Subcutaneous abdominal adipose tissue (tissue), 5 donors: ENCODE results near the gene IPPK.

Experiments used
- H3K27ac ChIP-seq: one replicate; pipeline ENCODE4 v1.7.0; 2013; ENCODE audit warnings: low read depth, mild to moderate bottlenecking, inconsistent platforms, low read length, moderate library complexity
- H3K27me3 ChIP-seq, 5 donors: one replicate each; pipeline ENCODE4 v1.7.0; 2013; ENCODE audit warnings: low read length in 5 of 5, inconsistent platforms in 1 of 5; ENCODE audit not compliant: control insufficient read depth in 5 of 5, insufficient read depth in 4 of 5
- H3K36me3 ChIP-seq, 5 donors: one replicate each; pipeline ENCODE4 v1.7.0; 2013; ENCODE audit warnings: low read length in 5 of 5; ENCODE audit not compliant: control insufficient read depth in 5 of 5, insufficient read depth in 5 of 5
- H3K4me1 ChIP-seq, 5 donors: one replicate each; pipeline ENCODE4 v1.7.0; 2013; ENCODE audit warnings: low read length in 5 of 5, mild to moderate bottlenecking in 3 of 5, moderate library complexity in 1 of 5; ENCODE audit not compliant: control insufficient read depth in 5 of 5, insufficient read depth in 5 of 5
- H3K4me3 ChIP-seq, 5 donors: one replicate each; pipeline ENCODE4 v1.7.0; 2013; ENCODE audit warnings: low read length in 5 of 5, low read depth in 1 of 5
- H3K9ac ChIP-seq, 5 donors: one replicate each; pipeline ENCODE4 v1.7.0; 2013; ENCODE audit warnings: low read length in 5 of 5, mild to moderate bottlenecking in 4 of 5, moderate library complexity in 3 of 5
- H3K9me3 ChIP-seq, 5 donors: one replicate each; pipeline ENCODE4 v1.7.0; 2013; ENCODE audit warnings: low read length in 5 of 5; ENCODE audit not compliant: control insufficient read depth in 5 of 5
- donor health status: healthy.
- donor health status: healthy.
- donor health status: healthy.
- donor health status: healthy.
- donor health status: healthy.

IPPK gene

DNA sequence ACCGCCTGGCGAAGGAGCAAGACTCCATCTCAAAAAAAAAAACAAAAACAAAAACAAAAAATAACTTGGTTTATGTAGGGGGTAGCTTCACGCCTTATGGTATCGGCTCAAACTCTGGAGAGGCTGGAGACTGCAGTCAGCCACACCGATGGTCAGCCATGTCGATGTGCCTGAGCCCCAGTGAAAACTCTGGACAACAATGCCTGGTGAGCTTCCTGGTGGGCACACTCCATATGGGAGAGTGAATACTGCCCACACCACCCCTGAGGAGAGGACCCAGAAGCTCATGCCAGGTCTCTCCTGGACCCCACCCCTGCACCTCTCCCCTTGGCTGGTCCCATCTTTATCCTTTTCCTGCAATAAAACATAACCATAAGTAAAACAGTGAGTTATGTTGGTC lies 19.6 kb downstream of the IPPK start:
- Histone ChIP-seq H3K4me3 (no peak overlapping the region), H3K27ac (no peak overlapping the region), H3K27me3 (no peaks in the 10 kb centered on the region), H3K9me3 (peaks cover 0 to 2% (median 0%) of the 10 kb centered on the region in 5 donors), H3K36me3 (peaks cover 18 to 72% (median 47%) of the 10 kb centered on the region in 5 donors), H3K9ac (peak overlapping the region in 1 of 5 donors; percentile 4), H3K4me1 (peaks cover 0 to 12% (median 7%) of the 10 kb centered on the region in 5 donors)

DNA sequence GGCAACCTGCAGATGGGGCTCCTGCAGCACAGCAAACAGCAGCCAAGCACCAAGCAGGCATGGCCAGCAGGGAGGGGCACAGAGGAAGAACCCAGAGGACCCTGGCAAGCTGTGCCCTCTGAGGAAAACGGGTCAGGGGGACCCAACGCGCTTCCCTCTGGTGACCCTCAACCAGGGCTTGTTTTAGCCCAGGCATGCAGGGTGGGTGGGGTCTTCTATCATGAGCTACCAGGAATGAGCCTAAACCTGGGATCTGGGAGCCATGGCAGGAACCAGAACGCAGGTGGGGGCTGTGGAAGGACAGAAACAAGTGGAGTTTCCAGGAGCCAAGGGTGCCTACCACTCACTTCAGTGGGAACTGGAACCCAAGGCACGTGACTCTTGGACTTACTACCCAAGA lies 20.9 kb downstream of the IPPK start:
- no peak overlapping the region for H3K4me3 ChIP-seq
- no peak overlapping the region for H3K9ac ChIP-seq
- no peak overlapping the region for H3K27ac ChIP-seq
- peaks cover 22 to 72% (median 47%) of the 10 kb centered on the region in 5 donors for H3K36me3 ChIP-seq
- H3K9me3 ChIP-seq, result peaks cover 0 to 2% (median 0%) of the 10 kb centered on the region in 5 donors
- H3K4me1 ChIP-seq, result peaks cover 0 to 7% (median 0%) of the 10 kb centered on the region in 5 donors
- H3K27me3 ChIP-seq, result no peaks in the 10 kb centered on the region

DNA sequence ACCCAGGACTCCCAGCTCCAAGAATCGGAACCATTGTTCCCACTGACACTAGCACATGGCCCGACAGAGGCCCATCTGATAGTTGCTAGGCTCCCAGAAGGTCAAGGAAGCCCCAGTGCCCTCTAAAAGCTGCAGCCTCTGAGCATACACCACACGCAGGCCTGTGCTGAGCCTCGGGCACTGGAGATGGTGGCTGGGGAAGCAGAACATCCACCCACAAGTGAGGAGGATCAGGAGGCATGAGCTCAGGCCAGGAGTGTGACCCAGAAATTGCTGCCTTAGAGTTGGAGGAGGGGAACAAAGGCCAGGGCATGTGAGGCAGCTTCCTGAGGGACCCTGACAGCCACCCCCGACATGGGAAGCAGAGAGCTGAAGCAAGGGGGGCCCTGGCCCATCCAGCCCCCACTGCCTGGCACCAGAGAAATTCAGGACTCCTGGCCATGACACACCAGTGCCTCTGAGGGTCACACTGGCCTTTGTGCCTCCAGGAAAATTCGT lies 21.4 kb downstream of the IPPK start:
- H3K27me3 ChIP-seq, result no peaks in the 10 kb centered on the region
- H3K27ac ChIP-seq, result no peak overlapping the region
- peaks cover 0 to 7% (median 0%) of the 10 kb centered on the region in 5 donors for H3K4me1 ChIP-seq
- H3K4me3 ChIP-seq, result no peak overlapping the region
- H3K36me3 ChIP-seq, result peaks cover 27 to 72% (median 49%) of the 10 kb centered on the region in 5 donors
- no peak overlapping the region for H3K9ac ChIP-seq
- peaks cover 0 to 2% (median 0%) of the 10 kb centered on the region in 5 donors for H3K9me3 ChIP-seq

DNA sequence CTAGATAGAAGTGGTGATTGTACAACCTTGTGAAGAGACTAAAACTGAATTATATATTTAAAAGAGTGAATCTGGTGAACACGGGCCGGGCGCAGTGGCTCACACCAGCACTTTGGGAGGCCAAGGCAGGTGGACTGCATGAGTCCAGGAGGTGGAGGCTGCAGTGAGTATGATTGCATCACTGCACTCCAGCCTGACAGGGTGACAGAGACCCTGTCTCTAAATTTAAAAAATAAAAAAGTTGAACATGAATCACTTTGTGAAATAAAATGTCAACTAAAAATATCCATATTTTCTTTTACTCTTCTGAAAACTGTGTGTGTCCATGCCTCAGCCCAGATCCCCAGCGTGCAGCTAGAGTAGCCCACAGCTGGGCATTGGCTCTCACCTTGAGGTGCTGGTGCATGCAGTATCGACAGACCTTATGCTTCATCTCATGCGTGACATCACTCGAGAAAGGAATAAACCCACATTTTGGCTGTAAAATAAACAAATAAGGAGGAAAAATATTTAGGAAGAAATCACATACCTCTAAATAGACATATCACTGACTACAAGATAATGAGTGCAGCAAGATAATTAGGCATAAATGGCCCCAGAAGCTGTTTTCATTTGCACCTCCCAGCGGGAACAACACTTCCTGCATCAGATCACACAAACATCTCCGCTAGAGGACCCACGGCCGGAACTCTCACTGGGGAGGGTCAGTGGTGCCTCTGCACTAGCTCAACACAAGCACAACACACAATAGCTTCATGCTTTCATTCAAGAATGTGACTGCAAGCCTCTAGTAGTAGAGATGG lies 22.1 kb downstream of the IPPK start:
- H3K36me3 ChIP-seq, result peaks cover 33 to 77% (median 55%) of the 10 kb centered on the region in 5 donors
- H3K9me3 ChIP-seq, result peaks cover 0 to 2% (median 0%) of the 10 kb centered on the region in 5 donors
- H3K27me3 ChIP-seq, result no peaks in the 10 kb centered on the region
- no peak overlapping the region for H3K27ac ChIP-seq
- no peak overlapping the region for H3K4me3 ChIP-seq
- H3K9ac ChIP-seq, result no peak overlapping the region
- peaks cover 0 to 7% (median 0%) of the 10 kb centered on the region in 5 donors for H3K4me1 ChIP-seq

DNA sequence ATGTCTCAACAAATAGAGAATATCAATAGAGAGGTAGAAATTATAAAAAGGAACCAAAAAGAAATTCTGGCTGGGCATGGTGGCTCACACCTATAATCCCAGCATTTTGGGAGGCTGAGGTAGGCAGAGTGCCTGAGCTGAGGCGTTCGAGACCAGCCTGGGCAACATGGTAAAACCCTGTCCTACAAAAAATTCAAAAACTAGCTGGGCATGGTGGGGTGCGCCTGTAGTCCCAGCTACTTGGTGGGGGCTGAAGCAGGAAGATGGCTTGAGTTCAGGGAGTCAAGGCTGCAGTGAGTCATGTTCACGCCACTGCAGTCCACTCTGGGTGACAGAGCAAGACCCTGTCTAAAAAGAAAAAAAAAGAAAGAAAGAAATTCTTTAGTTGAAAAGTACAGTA lies 24.9 kb downstream of the IPPK start:
- H3K9ac ChIP-seq, result no peak overlapping the region
- H3K4me1 ChIP-seq, result no peaks in the 10 kb centered on the region
- no peak overlapping the region for H3K4me3 ChIP-seq
- peaks cover 33 to 88% (median 81%) of the 10 kb centered on the region in 5 donors for H3K36me3 ChIP-seq
- H3K9me3 ChIP-seq, result peaks cover 0 to 2% (median 0%) of the 10 kb centered on the region in 5 donors
- no peak overlapping the region for H3K27ac ChIP-seq
- H3K27me3 ChIP-seq, result no peaks in the 10 kb centered on the region

DNA sequence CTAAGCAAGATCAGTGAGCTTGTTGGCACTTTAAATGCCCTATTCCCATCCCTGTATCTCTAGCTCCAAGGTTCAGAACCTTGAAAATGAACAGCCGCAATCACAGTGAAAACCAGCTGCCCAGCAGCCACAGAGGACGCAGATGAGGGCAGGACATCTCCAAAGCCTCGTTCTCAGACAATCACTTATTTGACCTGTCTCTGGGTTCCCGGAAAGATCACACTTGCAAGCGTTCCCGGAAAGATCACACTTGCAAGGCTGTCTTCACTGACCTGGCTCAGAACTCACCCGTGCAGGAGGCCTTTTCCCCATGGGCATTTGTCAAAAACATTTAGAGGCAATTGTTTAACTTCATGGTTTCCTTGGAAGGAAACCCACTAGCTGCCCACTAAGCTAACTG lies 25.7 kb downstream of the IPPK start:
- Histone ChIP-seq H3K9me3 (peaks cover 0 to 2% (median 0%) of the 10 kb centered on the region in 5 donors), H3K4me3 (no peak overlapping the region), H3K36me3 (peaks cover 33 to 93% (median 86%) of the 10 kb centered on the region in 5 donors), H3K9ac (no peak overlapping the region), H3K27ac (no peak overlapping the region), H3K27me3 (no peaks in the 10 kb centered on the region), H3K4me1 (no peaks in the 10 kb centered on the region)

DNA sequence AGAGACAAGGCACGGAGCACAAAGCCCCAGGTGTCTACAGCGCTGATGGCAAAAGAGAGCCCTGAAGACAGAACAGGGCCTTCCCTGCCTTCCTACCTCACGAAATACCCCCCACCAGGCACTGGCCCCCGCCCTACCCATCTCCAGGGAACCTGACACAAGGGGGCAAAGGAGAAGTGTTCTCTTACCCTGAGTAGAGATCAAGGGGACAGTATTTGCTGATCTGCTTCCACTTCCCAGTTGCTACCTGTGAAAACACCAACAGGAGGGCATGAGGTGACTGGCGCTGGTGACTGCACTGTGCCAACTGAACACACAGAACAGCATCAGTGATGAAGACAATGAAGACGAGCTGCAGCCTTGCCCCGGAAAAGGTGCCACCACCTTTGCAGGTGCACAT lies 27.4 kb downstream of the IPPK start:
- Histone ChIP-seq H3K27me3 (no peaks in the 10 kb centered on the region), H3K4me1 (no peaks in the 10 kb centered on the region), H3K9me3 (peaks cover 0 to 2% (median 0%) of the 10 kb centered on the region in 5 donors), H3K4me3 (no peak overlapping the region), H3K36me3 (peaks cover 33 to 92% (median 83%) of the 10 kb centered on the region in 5 donors), H3K27ac (no peak overlapping the region), H3K9ac (no peak overlapping the region)

DNA sequence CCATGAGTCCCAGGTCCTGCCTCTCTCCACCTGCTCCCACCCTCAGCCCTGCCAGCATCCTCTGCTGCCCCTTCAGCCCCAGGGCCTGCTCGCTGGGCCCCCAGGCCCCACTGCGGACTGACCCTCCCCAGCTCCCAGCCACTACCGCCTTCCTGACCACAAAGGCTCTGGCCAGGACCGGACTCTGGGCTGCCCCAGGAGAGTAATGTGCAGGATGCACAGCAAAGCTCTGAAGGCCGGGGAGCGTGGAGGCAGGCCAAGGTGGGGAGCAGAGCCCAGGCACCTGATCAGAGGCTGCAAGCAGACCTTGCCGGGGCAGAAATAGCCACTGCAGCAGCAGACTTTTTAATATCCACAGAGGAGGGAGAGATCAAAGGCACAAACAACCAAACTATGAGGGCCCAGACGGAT lies 27.9 kb downstream of the IPPK start:
- Histone ChIP-seq H3K9ac (no peak overlapping the region), H3K4me3 (no peak overlapping the region), H3K27me3 (no peaks in the 10 kb centered on the region), H3K4me1 (no peaks in the 10 kb centered on the region), H3K27ac (no peak overlapping the region), H3K9me3 (peaks cover 0 to 2% (median 0%) of the 10 kb centered on the region in 5 donors), H3K36me3 (peaks cover 29 to 92% (median 84%) of the 10 kb centered on the region in 5 donors)

DNA sequence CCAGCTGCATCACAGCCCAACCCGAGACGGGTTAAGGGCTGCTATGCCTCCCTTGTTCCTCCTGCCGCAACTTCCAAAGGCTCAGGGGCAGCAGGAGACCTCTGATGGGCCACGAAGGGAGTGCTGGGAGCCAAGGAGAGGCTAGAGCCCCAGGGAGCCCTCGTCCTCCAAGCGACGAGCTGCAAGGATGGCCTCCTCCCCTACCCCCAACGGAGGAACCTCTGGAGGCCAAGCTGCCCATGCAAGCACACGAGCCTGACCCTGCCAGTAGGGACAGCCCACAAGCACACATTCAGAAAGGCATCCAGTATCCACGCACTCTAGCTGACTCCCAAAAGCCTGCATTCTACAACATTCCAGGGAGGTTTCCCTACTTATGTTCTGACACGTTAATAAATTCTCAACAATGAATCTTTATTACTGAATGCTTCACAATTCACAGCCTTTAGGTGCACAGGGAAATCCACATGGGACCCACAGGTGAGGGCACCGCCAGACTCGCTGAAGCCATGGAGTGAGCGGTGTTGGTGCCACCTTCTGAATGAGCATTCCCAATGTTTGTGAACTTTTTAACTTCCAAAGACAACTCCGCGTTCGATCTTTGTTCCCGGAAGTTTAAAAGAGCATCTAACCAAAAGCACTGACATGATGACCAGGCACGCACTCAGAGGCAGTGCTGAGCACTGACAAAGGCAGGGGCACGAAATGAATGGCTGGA lies 28.7 kb downstream of the IPPK start:
- no peak overlapping the region for H3K9ac ChIP-seq
- no peaks in the 10 kb centered on the region for H3K4me1 ChIP-seq
- H3K36me3 ChIP-seq, result peaks cover 25 to 98% (median 86%) of the 10 kb centered on the region in 5 donors
- H3K27ac ChIP-seq, result no peak overlapping the region
- H3K9me3 ChIP-seq, result peaks cover 0 to 2% (median 0%) of the 10 kb centered on the region in 5 donors
- H3K27me3 ChIP-seq, result no peaks in the 10 kb centered on the region
- no peak overlapping the region for H3K4me3 ChIP-seq
